Glutamatergic neuron (in vitro differentiated cells): ENCODE data around the gene HIRA. TPM values are rescaled to one million over a fixed set of nuclear protein-coding genes. Genes with fewer than 3 reads are reported as not detected.
"Not testable (repeated sequence)": the region's sequence is repeated elsewhere in the genome, so short reads cannot be mapped to it uniquely, and the experiment has no call there.

Experiments used
- DNase-seq: peaks from one replicate; pipeline ENCODE4 v3.0.0; 2022
- H3K27ac Mint-ChIP-seq: one replicate; pipeline ENCODE4 v1.8.0; 2020; ENCODE audit warnings: mild to moderate bottlenecking, mixed read lengths, inconsistent platforms; ENCODE audit not compliant: unreplicated experiment
- H3K27me3 Mint-ChIP-seq: one replicate; pipeline ENCODE4 v1.8.0; 2020; ENCODE audit warnings: mild to moderate bottlenecking, moderate library complexity, mixed read lengths, inconsistent platforms; ENCODE audit not compliant: unreplicated experiment
- H3K36me3 Mint-ChIP-seq: one replicate; pipeline ENCODE4 v1.8.0; 2020; ENCODE audit warnings: mild to moderate bottlenecking, mixed read lengths, inconsistent platforms; ENCODE audit not compliant: unreplicated experiment
- H3K4me1 Mint-ChIP-seq: one replicate; pipeline ENCODE4 v1.8.0; 2020; ENCODE audit warnings: mild to moderate bottlenecking, low read depth, mixed read lengths, inconsistent platforms; ENCODE audit not compliant: unreplicated experiment
- H3K4me3 Mint-ChIP-seq: one replicate; pipeline ENCODE4 v1.8.0; 2020; ENCODE audit warnings: mild to moderate bottlenecking, mixed read lengths, inconsistent platforms; ENCODE audit not compliant: unreplicated experiment
- H3K9me3 Mint-ChIP-seq: one replicate; pipeline ENCODE4 v1.8.0; 2020; ENCODE audit warnings: mild to moderate bottlenecking, moderate library complexity, mixed read lengths, inconsistent platforms; ENCODE audit not compliant: unreplicated experiment
- CTCF ChIP-seq: fragments of 200-600 bp; sonication (generic); IDR thresholded peaks from one replicate; pipeline ENCODE4 v1.5.0; 2021; ENCODE audit not compliant: partially characterized antibody, unreplicated experiment
- total RNA-seq: library from RNA; stranded (reverse); fragmentation: NEBNext Ultra II Directional; extraction: Animal tissue kit (Norgen Biotek cat#: 25700); gene quantifications from one replicate; pipeline ENCODE4 v1.2.1, GENCODE V29; 2021; ENCODE audit not compliant: unreplicated experiment

HIRA gene
- total RNA-seq, 1 donor from 2014 or later, result 51.0 TPM

DNA sequence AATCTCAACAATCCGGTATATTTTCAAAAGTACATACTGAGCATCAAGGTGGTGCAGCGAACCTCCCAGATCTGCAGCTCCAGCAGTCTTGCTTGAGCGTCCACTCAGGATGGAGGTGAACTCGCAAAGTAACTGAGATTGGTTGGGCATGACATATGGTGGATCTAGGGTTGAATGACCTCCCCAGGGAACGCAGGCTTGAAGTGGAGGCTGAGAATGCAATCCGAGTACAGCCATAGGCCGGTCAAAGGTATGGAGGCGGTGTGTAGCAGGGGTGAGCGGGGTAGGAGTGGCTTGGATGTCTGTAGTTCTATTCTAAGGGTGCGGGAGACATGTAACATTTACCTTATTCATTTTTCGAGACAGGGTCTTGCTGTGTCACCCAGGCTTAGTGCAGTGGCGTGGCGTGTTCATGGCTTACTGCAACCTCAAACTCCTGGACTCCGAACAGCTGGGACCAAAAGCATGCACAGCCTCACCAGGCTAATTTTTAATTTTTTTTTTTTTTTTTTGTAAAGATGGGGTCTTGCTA is 16.6 kb upstream of the HIRA start:
- H3K27ac Mint-ChIP-seq, result peak overlapping the region; percentile 100
- no peak for TF ChIP-seq CTCF
- peak overlapping the region; percentile 94 for H3K4me3 Mint-ChIP-seq
- DNase-seq, result peak; percentile 65
- H3K9me3 Mint-ChIP-seq, result peaks cover 8% of the 10 kb centered on the region
- H3K36me3 Mint-ChIP-seq, result peaks cover 4% of the 10 kb centered on the region
- peaks cover 11% of the 10 kb centered on the region for H3K27me3 Mint-ChIP-seq
- peaks cover 28% of the 10 kb centered on the region for H3K4me1 Mint-ChIP-seq

DNA sequence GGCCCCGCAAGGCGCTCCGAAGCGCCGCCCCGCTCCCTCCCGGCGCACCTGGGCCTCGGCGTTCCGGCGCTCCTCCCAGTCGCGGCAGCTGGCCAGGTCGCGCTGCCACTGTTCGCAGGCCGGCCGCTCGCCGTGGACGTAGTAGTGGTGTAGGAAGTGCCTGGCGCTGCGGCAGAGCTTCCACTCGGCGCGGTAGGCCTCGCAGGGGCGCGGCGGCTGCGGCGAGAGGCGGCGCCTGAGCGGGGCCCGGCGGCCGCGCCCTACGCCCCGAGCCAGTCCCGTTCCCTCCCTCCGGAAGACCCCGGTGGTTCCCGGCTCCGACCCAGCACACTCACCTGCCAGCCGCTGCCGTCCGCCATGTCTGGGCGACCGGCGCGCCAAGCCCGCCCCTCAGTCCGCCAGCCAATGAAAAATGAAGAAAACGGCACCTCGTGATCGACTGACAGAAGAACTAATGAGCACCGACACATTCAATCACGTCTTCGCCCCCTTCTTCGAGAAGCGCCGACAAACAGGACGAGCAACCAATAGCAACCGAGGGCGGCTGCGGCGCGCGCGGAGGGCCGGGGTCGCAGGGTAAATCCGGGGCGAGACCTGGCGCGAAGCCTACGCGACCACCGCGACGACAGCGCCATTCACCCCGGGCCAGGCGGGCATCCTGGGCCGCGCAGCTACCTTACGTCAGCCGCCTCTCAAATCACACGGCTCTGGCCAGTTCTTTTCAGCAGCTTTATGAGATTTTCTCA is 16.0 kb upstream of the HIRA start, which contains the start of gene C22orf39:
C22orf39 (minus strand) TSS at position 382 of the 746 bp plus-strand sequence; CDS start at position 359, 23 bp downstream.
- TF ChIP-seq CTCF, result no peak
- peaks cover 4% of the 10 kb centered on the region for H3K36me3 Mint-ChIP-seq
- peaks cover 28% of the 10 kb centered on the region for H3K4me1 Mint-ChIP-seq
- H3K9me3 Mint-ChIP-seq, result peaks cover 8% of the 10 kb centered on the region
- peak within 1 kb of the TSS; percentile 100 for H3K27ac Mint-ChIP-seq
- H3K27me3 Mint-ChIP-seq, result peaks cover 11% of the 10 kb centered on the region
- peak; percentile 91 for DNase-seq
- H3K4me3 Mint-ChIP-seq, result peak within 1 kb of the TSS; percentile 99

GRCh38 chr22:19446603-19447329 is 15.2 kb upstream of the HIRA start:
- H3K4me1 Mint-ChIP-seq, result peaks cover 31% of the 10 kb centered on the region
- H3K36me3 Mint-ChIP-seq, result peaks cover 4% of the 10 kb centered on the region
- peaks cover 8% of the 10 kb centered on the region for H3K9me3 Mint-ChIP-seq
- H3K27me3 Mint-ChIP-seq, result peaks cover 10% of the 10 kb centered on the region
- H3K27ac Mint-ChIP-seq, result peak overlapping the region; percentile 96
- no peak for DNase-seq
- no peak for TF ChIP-seq CTCF
- H3K4me3 Mint-ChIP-seq, result peak overlapping the region; percentile 99

DNA sequence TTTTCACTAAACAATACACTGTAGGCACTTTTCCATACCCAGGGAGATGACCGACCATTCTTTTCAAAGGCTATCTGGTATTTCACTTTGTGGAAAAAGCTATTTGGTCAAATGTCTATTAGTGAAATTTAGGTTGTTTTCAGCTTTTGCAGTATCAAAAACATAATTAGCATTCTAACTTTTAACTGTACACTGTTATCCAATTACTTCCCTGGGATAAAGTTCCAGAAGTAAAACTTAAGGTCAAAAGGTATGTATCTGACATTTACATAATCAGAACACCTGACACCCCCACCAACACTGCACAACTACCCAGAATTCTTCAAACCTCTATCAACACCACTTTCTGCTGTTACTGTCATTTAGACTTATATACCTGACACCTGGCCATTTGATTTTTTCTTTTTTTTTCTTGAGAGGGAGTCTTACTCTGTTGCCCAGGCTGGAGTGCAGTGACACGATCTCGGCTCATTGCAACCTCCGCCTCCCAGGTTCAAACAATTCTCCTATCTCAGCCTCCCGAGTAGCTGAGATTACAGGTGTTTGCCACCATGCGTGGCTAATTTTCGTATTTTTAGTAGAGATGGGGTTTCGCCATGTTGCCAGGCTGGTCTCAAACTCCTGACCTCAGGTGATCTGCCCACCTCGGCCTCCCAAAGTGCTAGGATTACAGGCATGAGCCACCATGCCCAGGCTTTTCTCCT is 13.9 kb upstream of the HIRA start:
- H3K4me1 Mint-ChIP-seq, result peaks cover 31% of the 10 kb centered on the region
- H3K36me3 Mint-ChIP-seq, H3K27me3 Mint-ChIP-seq, DNase-seq, H3K9me3 Mint-ChIP-seq, H3K27ac Mint-ChIP-seq: not testable (repeated sequence)
- peak overlapping the region; percentile 36 for H3K4me3 Mint-ChIP-seq

GRCh38 chr22:19443544-19444211 is 12.1 kb upstream of the HIRA start:
- DNase-seq, result no peak
- Mint-ChIP-seq H3K27ac (no peak overlapping the region), H3K4me3 (no peak overlapping the region), H3K4me1 (peaks cover 24% of the 10 kb centered on the region), H3K36me3 (peaks cover 4% of the 10 kb centered on the region), H3K27me3 (peaks cover 7% of the 10 kb centered on the region), H3K9me3 (peaks cover 8% of the 10 kb centered on the region)
- TF ChIP-seq CTCF, result no peak
